Right lobe of liver (tissue), 6 donors: ENCODE results near the gene TTC29. TPM values are rescaled to one million over a fixed set of nuclear protein-coding genes. Genes with fewer than 3 reads are reported as not detected.

Experiments used
- ATAC-seq, 4 donors: fragments of 200-7000 bp; cut with Tn5 transposase; one replicate each; pipeline ENCODE4 v1.9.1; 2020; ENCODE audit warnings: mild to moderate bottlenecking in 4 of 4, moderate library complexity in 4 of 4
- DNase-seq, 3 donors: peaks; one replicate each; pipeline ENCODE4 v3.0.0-alpha.2; 2020
- H3K27ac ChIP-seq, 3 donors: fragments of 200-600 bp; one replicate each; pipeline ENCODE4 v1.8.0; 2022
- H3K27me3 ChIP-seq, 2 donors: fragments of 200-600 bp; one replicate each; pipeline ENCODE4 v1.8.0; 2022
- H3K36me3 ChIP-seq, 4 donors: fragments of 200-600 bp; sonication (generic) in 1 of 4; one replicate each; pipeline versions ENCODE4 v1.5.1 to v1.8.0; 2017 to 2022; ENCODE audit warnings: control low read depth in 1 of 4
- H3K4me1 ChIP-seq, 4 donors: fragments of 200-600 bp; sonication (generic) in 1 of 4; one replicate each; pipeline versions ENCODE4 v1.5.1 to v1.8.0; 2017 to 2022; ENCODE audit warnings: control low read depth in 1 of 4
- H3K4me3 ChIP-seq, 3 donors: fragments of 200-600 bp; one replicate each; pipeline ENCODE4 v1.8.0; 2022
- H3K9me3 ChIP-seq, 4 donors: fragments of 200-600 bp; sonication (generic) in 1 of 4; one replicate each; pipeline versions ENCODE4 v1.5.1 to v1.8.0; 2017 to 2022; ENCODE audit warnings: control low read depth in 1 of 4
- CTCF ChIP-seq, 4 donors: fragments of 200-600 bp in 3 of 4; fragments of 450-650 bp in 1 of 4; IDR thresholded peaks; one replicate each; pipeline versions ENCODE4 v1.5.1 to v1.8.0; 2016 to 2022; ENCODE audit warnings: antibody characterized with exemption in 4 of 4, mild to moderate bottlenecking in 2 of 4
- POLR2A ChIP-seq: fragments of 450-650 bp; IDR thresholded peaks from one replicate; pipeline ENCODE4 v1.6.1; 2017; ENCODE audit warnings: antibody characterized with exemption, mild to moderate bottlenecking
- WGBS: methylation state at CpG from one replicate; pipeline ENCODE4 v1.1.6; 2018; ENCODE audit warnings: low coverage, low lambda C conversion rate; ENCODE audit not compliant: insufficient coverage; ENCODE audit errors: missing lambda C conversion rate; 5-methylcytosine and 5-hydroxymethylcytosine counted together
- intact Hi-C, 2 donors: fragments of 100-400 bp; cut with DNase I; formaldehyde crosslinking; loops; one replicate each; pipeline versions ENCODE4 v1.11.2 to v1.14.1; 2022
- total RNA-seq, 6 experiments: library from RNA; depleted of rRNA in 2 of 6; stranded (reverse); fragments of >200 nt in 2 of 6; fragmentation: NEBNext Ultra II Directional in 3 of 6; extraction: Animal tissue kit (Norgen Biotek cat#: 25700) in 3 of 6; gene quantifications; one replicate each; pipeline versions ENCODE4 v1.1.0 to v1.2.4, GENCODE V29; 2016 to 2023
- donor health status: DM: no; HTN: yes; CAD: no.
- donor health status: DM: no; HTN: no; CAD: no.
- donor health status: DM: no; HTN: no; CAD: no.
- donor health status: DM: no; HTN: yes; CAD: no.
- donor health status: DM: no; HTN: yes; CAD: no.

TTC29 gene
- total RNA-seq, 6 experiments from 2014 or later = not detected

- whole genome bisulfite sequencing = 83% methylated on average over 1 of the region's 3 CpGs
- Histone ChIP-seq H3K9me3 (no peaks in the 10 kb centered on the region), H3K4me1 (peaks cover 0 to 7% (median 0%) of the 10 kb centered on the region in 4 donors), H3K36me3 (no peaks in the 10 kb centered on the region), H3K4me3 (no peak overlapping the region), H3K27ac (no peak overlapping the region), H3K27me3 (peaks cover 0 to 8% of the 10 kb centered on the region in 2 donors)
- intact Hi-C loops = no loop called here
- no peak for TF ChIP-seq CTCF (IDR thresholded peaks at IDR 0.05)
- no peak for TF ChIP-seq POLR2A
- no peak for DNase-seq
- no peak for ATAC-seq
Measured at GRCh38 chr4:146943691-146944375, 1.8 kb downstream of the TTC29 start.

DNA sequence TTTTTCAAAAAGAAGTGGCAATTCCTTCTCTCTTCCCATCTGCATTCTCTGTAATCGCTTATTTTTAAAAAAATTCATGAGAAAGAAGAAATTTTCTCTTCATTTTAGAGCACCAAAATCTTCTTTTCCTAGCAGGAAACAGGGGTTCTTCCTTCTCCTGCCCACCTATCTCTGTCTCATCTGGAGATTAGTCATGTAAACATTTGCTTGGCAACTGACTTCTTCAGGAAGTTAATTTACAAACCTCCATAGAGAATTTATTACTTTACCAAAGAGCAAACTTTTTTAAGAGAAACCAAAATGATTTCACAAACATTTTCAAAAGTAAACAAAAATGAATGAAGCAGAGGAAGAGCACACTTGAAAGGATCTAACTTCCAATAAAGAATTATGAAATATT is 13.5 kb downstream of the TTC29 start:
- intact Hi-C loops = no loop called here
- TF ChIP-seq POLR2A (no peak), CTCF (IDR thresholded peaks at IDR 0.05) (no peak)
- Histone ChIP-seq H3K9me3 (no peaks in the 10 kb centered on the region), H3K36me3 (no peaks in the 10 kb centered on the region), H3K27me3 (no peaks in the 10 kb centered on the region), H3K27ac (no peak overlapping the region), H3K4me3 (no peak overlapping the region), H3K4me1 (no peaks in the 10 kb centered on the region)
- ATAC-seq (no peak), DNase-seq (no peak)
- WGBS = 54% methylated on average over 1 of the region's 1 CpG

DNA sequence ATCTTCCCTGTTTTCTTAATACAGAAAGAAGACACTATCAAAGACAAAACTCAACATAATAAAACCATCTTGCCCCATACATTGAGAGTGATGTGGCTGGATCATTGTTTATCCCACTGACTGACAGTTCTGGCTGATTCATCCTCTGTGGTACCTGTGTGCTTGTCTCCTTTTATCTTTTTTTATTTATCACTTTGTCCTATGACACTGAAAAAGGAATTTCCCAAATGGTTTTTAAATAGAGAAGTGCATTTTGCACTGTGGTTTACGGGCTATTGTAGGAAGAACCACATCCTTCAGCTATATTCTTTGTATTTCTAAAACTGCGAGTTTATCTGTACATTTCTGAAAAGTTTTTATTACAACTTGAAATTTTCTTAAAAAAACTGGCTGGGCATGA is 15.0 kb downstream of the TTC29 start:
- intact Hi-C loops = no loop called here
- no peak overlapping the region for H3K27ac ChIP-seq
- no peaks in the 10 kb centered on the region for H3K9me3 ChIP-seq
- DNase-seq = no peak
- no peak for ATAC-seq
- TF ChIP-seq CTCF (IDR thresholded peaks at IDR 0.05) (no peak), POLR2A (no peak)
- H3K36me3 ChIP-seq = no peaks in the 10 kb centered on the region
- H3K4me3 ChIP-seq = no peak overlapping the region
- no peaks in the 10 kb centered on the region for H3K27me3 ChIP-seq
- no peaks in the 10 kb centered on the region for H3K4me1 ChIP-seq
- 37% methylated on average over 2 of the region's 2 CpGs for WGBS

DNA sequence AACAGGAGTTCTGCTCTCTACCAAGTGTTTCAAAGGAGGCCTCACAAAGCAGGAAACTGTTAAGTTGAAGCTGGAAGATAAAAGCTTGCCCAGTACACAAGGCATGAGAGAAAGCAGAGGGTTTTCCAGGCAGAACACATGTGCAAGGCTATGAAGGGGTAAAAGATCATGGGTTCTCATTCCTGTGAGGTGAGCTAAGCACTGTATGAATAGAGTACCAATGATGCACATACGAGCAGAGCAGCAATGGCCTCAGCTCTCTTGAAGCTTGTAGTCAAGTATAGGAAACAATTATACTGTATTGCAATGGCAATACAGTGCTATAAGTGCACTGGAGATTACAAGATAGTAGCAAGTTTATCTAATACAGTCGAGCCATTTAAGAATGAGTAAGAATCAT is 18.0 kb downstream of the TTC29 start:
- H3K4me1 ChIP-seq = no peaks in the 10 kb centered on the region
- no peak for TF ChIP-seq CTCF (IDR thresholded peaks at IDR 0.05)
- no peak for TF ChIP-seq POLR2A
- WGBS = 62% methylated on average over 2 of the region's 2 CpGs
- H3K27me3 ChIP-seq = no peaks in the 10 kb centered on the region
- ATAC-seq (no peak), DNase-seq (no peak)
- no peak overlapping the region for H3K27ac ChIP-seq
- H3K4me3 ChIP-seq = no peak overlapping the region
- intact Hi-C loops = no loop called here
- H3K9me3 ChIP-seq = no peaks in the 10 kb centered on the region
- H3K36me3 ChIP-seq = no peaks in the 10 kb centered on the region
